Lower leg skin (tissue), 3 donors: ENCODE measurements around the gene IL1RAPL1.

Experiments
- CTCF ChIP-seq, 3 donors: fragments of 450-650 bp; IDR thresholded peaks; one replicate each; pipeline ENCODE4 v1.5.1; 2016; ENCODE audit warnings: antibody characterized with exemption in 3 of 3, mild to moderate bottlenecking in 3 of 3, moderate library complexity in 2 of 3
- POLR2A ChIP-seq, 2 donors: fragments of 450-650 bp; IDR thresholded peaks; one replicate each; pipeline ENCODE4 v1.6.1; 2016 to 2017; ENCODE audit warnings: antibody characterized with exemption in 2 of 2, mild to moderate bottlenecking in 1 of 2, moderate library complexity in 1 of 2

- TF ChIP-seq CTCF (IDR thresholded peaks at IDR 0.05) (no peak), POLR2A (IDR thresholded peaks at IDR 0.05) (no peak)
Observed at GRCh38 chrX:28876901-28877300, 289.7 kb downstream of the IL1RAPL1 start.
